Measurements from ENCODE around the gene UMODL1. TPM values are rescaled to one million over a fixed set of nuclear protein-coding genes. Genes with fewer than 3 reads are reported as not detected.

UMODL1 gene
- total RNA-seq (2014; rRNA removed; shearing (Covaris generic)) = not detected in 2 replicates

GRCh38 chr21:42071146-42071737, at the start of gene UMODL1:
UMODL1 (plus strand) TSS chr21:42071317; CDS start chr21:42071317, 0 bp downstream.
- in situ Hi-C loops (cut with HindIII; ENCODE audit: low sequenced_read_pairs) = no loop called here
- no peak for DNase-seq (ENCODE audit: low spot score)

- in situ Hi-C loops (cut with HindIII; ENCODE audit: low sequenced_read_pairs) = no loop called here
- no peak for DNase-seq (ENCODE audit: low spot score)
These were observed 49.6 kb upstream of the UMODL1 start for GRCh38 chr21:42021371-42022090.

GRCh38 chr21:42022091-42022430, 49.1 kb upstream of the UMODL1 start:
- DNase-seq (ENCODE audit: low spot score) = no peak
- in situ Hi-C loops (cut with HindIII; ENCODE audit: low sequenced_read_pairs) = no loop called here

GRCh38 chr21:42022906-42023305, 48.2 kb upstream of the UMODL1 start:
- in situ Hi-C loops (cut with HindIII; ENCODE audit: low sequenced_read_pairs) = no loop called here
- DNase-seq (ENCODE audit: low spot score) = no peak

- in situ Hi-C loops (cut with HindIII; ENCODE audit: low sequenced_read_pairs) = no loop called here
- no peak for DNase-seq (ENCODE audit: low spot score)
These were observed 45.6 kb upstream of the UMODL1 start for GRCh38 chr21:42025376-42026081.

GRCh38 chr21:42026082-42026435, 45.1 kb upstream of the UMODL1 start:
- in situ Hi-C loops (cut with HindIII; ENCODE audit: low sequenced_read_pairs) = no loop called here
- no peak for DNase-seq (ENCODE audit: low spot score)

- no peak for DNase-seq (ENCODE audit: low spot score)
- in situ Hi-C loops (cut with HindIII; ENCODE audit: low sequenced_read_pairs) = no loop called here
These were observed 43.9 kb upstream of the UMODL1 start for GRCh38 chr21:42027085-42027821.

GRCh38 chr21:42027822-42028765, 43.0 kb upstream of the UMODL1 start:
- in situ Hi-C loops (cut with HindIII; ENCODE audit: low sequenced_read_pairs) = no loop called here
- DNase-seq (ENCODE audit: low spot score) = peak; percentile 34

- in situ Hi-C loops (cut with HindIII; ENCODE audit: low sequenced_read_pairs) = no loop called here
- no peak for DNase-seq (ENCODE audit: low spot score)
These were observed 42.2 kb upstream of the UMODL1 start for GRCh38 chr21:42028766-42029425.

- no peak for DNase-seq (ENCODE audit: low spot score)
- in situ Hi-C loops (cut with HindIII; ENCODE audit: low sequenced_read_pairs) = no loop called here
These were observed 40.8 kb upstream of the UMODL1 start for GRCh38 chr21:42030311-42030710.

- in situ Hi-C loops (cut with HindIII; ENCODE audit: low sequenced_read_pairs) = no loop called here
- no peak for DNase-seq (ENCODE audit: low spot score)
These were observed 39.9 kb upstream of the UMODL1 start for GRCh38 chr21:42031241-42031640.

- DNase-seq (ENCODE audit: low spot score) = no peak
- in situ Hi-C loops (cut with HindIII; ENCODE audit: low sequenced_read_pairs) = no loop called here
These were observed 39.3 kb upstream of the UMODL1 start for GRCh38 chr21:42031816-42032215.

GRCh38 chr21:42032266-42032665, 38.9 kb upstream of the UMODL1 start:
- in situ Hi-C loops (cut with HindIII; ENCODE audit: low sequenced_read_pairs) = no loop called here

GRCh38 chr21:42032968-42033367, 38.1 kb upstream of the UMODL1 start:
- DNase-seq (ENCODE audit: low spot score) = no peak
- in situ Hi-C loops (cut with HindIII; ENCODE audit: low sequenced_read_pairs) = no loop called here

More at GRCh38 chr21:42032266-42032665, 38.9 kb upstream of the UMODL1 start:
- no peak for DNase-seq (ENCODE audit: low spot score)

GRCh38 chr21:42036313-42036712, 34.8 kb upstream of the UMODL1 start:
- in situ Hi-C loops (cut with HindIII; ENCODE audit: low sequenced_read_pairs) = no loop called here
- DNase-seq (ENCODE audit: low spot score) = no peak

GRCh38 chr21:42037516-42037915, 33.6 kb upstream of the UMODL1 start:
- in situ Hi-C loops (cut with HindIII; ENCODE audit: low sequenced_read_pairs) = no loop called here
- no peak for DNase-seq (ENCODE audit: low spot score)

GRCh38 chr21:42037943-42038342, 33.2 kb upstream of the UMODL1 start:
- DNase-seq (ENCODE audit: low spot score) = no peak
- in situ Hi-C loops (cut with HindIII; ENCODE audit: low sequenced_read_pairs) = no loop called here

- in situ Hi-C loops (cut with HindIII; ENCODE audit: low sequenced_read_pairs) = no loop called here
- no peak for DNase-seq (ENCODE audit: low spot score)
These were observed 32.7 kb upstream of the UMODL1 start for GRCh38 chr21:42038393-42038792.
